ENCODE data around the gene TAOK1.
"Not testable (repeated sequence)": the region's sequence is repeated elsewhere in the genome, so short reads cannot be mapped to it uniquely, and the experiment has no call there.

The TAOK1 gene

DNA sequence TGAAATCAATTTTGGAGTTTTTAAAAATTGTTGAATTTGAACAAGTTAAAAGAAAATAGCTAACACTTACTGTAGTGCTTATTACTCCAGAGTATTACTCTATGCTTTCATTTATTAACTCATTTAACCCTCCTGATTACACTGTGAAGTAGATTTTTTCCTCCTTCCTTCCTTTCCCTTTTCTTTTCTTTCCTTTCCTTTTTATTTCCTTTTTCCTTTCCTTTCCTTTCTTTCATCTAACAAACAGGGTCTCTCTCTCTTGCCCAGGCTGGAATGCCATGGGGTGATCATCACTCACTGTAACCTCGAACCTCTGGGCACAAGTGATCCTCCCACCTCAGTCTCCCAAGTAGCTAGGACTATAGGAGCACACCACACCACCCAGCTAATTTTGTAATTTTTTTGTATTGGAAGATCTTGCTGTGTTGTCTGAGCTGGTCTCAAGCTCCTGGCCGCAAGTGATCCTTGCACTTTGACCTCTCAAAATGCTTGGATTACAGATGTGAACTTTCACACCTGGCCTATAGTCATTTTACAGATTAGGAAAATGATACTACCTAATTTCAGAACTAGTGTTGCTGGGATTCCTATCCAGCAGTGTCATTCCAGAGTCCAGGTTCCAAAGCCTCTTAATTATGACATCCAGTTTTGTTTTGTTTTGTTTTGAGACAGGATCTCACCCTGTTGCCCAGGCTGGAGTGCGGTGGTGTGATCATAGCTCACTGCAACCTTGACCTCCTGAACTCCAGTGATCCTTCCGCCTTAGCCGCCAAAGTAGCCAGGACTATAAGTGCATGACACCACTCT, 59.9 kb downstream of the TAOK1 start:
- no peak for DNase-seq

- DNase-seq, result no peak
Measured at GRCh38 chr17:29451121-29451742, 61.1 kb downstream of the TAOK1 start.

- no peak for DNase-seq
Measured at GRCh38 chr17:29458066-29458465, 67.9 kb downstream of the TAOK1 start.

DNA sequence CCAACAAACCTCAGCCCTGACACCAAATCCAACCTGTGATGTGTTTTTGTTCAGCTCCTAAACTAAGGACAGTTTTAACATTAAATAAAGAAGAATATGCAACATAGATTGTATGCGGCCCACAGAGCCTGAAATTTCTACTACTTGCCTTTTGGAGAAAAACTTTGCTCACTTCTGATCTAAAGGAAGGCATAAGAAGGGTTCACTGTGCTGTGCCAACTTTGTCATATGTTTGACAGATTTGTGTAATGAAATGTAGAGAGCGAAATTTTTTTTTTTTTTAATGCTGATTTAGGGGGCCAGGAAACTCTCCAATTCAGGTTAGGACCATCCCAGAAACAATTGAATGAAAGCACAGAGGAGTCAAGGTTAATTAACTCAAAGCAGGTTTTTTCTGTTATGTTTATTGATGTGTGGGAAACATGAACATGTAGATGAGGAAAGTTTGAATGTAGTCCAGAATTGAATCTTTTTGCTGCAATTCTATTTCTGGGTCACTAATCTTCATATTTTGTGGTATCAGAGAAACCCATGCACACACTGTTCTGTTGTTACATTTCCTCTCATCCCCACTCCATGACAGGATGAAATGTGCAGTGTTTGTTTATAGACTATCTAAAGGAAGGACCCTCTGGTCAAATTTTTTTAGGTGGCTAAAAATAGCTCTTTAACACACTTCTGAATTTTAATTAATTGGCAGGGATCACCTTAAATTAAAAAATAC, 71.5 kb downstream of the TAOK1 start:
- DNase-seq, result no peak

DNA sequence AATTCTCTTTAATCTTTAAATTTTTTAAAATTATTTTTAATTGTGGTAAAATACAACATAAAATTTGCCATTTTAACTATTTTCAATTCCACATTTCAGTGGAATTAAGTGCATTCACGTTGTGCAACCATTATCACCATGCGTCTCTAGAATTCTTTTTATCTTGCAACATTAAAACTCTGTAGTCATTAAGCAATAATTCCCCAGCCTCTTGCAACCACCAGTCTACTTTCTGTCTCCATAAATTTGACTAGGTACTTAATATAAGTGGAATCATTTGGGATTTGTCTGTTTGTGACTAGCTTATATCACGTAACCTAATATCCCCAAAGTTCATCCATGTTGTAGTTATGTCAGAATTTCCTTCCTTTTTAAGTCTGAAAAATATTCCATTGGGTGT, 79.1 kb downstream of the TAOK1 start:
- DNase-seq, result no peak

DNA sequence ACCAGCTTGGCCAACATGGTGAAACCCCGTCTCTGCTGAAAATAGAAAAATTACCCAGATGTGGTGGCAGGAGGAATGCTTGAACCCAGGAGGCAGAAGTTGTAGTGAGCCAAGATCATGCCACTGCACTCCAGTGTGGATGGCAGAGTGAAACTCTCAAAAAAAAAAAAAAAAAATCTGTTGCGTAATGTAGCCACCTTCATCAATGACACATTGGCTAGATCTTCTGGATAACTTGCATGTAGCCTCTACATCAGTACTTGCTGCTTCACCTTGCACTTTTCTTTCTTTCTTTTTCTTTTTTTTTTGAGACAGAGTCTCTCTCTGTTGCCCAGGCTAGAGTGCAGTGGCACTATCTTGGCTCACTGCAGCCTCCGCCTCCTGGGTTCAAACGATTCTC, 83.3 kb downstream of the TAOK1 start:
- DNase-seq, result not testable (repeated sequence)

DNA sequence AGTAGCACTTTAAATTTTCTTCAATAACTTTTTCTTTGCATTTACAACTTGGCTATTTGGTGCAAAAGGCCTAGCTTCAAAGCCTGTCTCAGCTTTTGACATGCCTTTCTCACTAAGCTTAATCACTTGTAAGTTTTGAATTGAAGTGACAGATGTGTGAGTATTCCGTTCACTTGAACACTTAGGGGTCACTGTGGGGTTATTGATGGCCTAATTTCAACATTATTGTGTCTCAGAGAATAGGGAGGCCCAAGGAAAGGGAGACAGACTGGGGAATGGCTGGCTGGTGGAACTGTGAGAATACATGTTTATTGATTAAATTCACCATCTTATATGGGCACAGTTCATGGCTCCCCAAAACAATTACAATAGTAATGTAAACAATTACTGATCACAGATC, 84.1 kb downstream of the TAOK1 start:
- DNase-seq, result no peak

GRCh38 chr17:29475891-29476290, 85.7 kb downstream of the TAOK1 start:
- no peak for DNase-seq

DNA sequence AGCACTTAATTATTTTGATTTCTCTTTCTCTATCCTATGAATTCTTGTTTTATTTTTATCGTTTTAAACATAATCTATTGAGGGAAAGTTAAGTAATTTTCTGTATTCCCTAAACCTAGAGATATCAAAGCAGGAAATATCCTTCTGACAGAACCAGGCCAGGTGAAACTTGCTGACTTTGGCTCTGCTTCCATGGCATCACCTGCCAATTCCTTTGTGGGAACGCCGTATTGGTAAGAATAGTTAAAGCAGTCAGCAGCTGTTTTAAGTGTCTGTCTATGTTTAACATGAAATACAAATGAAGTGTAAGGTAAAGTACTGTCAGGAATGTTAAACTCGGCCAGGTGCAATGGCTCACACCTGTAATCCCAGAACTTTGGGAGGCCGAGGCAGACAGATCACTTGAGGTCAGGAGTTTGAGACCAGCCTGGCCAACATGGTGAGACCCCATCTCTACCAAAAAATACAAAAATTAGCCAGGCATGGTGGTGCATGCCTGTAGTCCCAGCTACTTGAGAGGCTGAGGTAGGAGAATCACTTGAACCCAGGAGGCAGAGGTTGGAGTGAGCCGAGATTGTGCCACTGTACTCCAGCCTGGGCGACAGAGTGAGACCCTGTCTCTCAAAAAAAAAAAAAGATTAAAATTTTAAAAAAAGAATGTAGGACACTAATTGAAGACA, 90.2 kb downstream of the TAOK1 start:
- not testable (repeated sequence) for DNase-seq

DNA sequence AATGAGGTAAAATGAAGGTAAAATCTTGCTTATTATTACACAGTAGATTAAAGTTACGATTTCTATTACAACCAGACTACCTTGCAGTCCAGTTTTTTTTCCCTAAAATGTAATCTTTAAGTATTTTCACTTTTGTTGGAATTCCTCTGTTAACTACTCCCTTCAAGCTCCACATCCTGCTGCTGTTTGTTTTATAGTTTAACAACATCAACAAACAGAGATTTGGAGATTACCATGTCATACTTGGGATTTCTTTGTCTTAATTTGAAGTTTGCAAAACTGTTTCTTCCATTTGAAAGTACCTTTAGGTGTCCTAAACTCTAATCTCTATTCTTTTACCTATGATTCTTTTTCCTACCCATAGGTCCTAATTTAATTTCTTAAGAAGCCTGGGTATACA, 93.3 kb downstream of the TAOK1 start:
- no peak for DNase-seq

- DNase-seq, result no peak
Measured at GRCh38 chr17:29495011-29495410, 104.8 kb downstream of the TAOK1 start.

- DNase-seq, result no peak
Measured at GRCh38 chr17:29504711-29505110, 114.5 kb downstream of the TAOK1 start.

DNA sequence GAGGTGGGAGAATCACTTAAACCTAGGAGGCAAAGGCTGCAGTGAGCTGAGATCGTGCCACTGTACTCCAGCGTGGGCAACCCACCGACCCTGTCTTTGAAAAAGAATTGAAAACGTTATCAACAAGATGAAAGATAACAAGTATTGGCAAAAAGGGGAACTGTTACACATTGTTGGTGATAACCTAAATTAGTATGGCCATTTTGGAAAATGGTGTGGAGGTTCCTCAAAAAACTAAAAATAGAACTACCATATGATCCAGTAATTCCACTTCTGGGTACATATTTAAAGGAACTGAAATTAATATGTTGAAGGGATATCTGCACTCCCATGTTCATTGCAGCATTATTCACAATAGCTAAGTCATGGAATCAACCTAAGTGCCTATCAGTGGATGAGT, 115.7 kb downstream of the TAOK1 start:
- no peak for DNase-seq

- DNase-seq, result no peak
Measured at GRCh38 chr17:29510953-29511352, 120.8 kb downstream of the TAOK1 start.

DNA sequence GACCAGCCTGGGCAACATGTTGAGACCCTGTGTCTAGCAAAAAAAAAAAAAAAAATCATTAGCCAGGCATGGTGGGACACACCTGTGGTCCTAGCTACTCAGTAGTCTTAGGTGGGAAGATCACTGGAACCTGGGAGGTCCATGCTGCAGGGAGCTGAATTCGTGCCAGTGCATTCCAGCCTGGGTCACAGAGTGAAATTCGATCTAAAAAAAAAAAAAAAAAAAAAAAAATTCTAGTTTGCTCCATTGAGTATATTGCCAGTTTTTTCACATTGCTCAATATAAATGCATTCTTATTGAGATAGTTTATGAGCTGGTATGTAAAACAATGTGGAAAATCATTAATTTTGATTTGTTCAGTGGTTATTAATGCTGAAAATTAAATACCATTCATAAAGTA, 124.6 kb downstream of the TAOK1 start:
- no peak for DNase-seq

DNA sequence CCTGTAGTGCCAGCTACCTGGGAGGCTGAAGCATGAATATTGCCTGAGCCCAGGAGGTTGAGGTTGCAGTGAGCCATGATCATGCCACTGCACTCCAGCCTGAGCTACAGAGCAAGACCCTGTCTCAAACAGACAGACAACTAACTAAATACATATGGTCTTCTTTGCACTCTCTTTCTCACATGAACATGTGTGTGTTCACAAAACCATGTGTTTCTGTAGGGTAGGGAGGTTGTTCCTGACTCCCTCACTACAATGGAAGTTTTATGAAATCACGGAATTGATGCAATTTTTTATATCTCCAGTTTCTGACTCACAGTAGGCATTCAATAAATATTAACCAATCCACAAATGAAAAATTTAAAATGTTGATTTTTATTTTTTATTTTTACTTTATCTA, 128.2 kb downstream of the TAOK1 start:
- no peak for DNase-seq

DNA sequence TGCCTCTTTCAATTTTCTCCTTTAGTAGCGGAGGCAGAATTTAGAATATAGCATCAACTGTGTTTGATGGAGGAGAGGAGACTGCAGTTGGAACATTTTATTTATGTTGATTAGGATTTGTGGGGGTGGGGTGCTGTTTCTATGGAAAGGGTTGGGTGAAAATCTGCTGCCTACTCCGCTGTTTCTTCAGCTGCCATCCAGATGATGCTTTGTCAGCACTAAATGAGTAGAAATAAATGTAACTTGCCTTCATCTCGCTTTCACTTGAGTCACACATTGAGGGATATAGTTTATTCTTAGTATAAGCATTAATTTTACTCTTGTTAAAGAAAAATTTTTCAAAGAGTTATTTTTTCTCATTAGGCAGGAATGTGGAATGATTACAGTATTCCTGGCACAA, 134.5 kb downstream of the TAOK1 start:
- DNase-seq, result no peak

- no peak for DNase-seq
Measured at GRCh38 chr17:29526322-29526721, 136.2 kb downstream of the TAOK1 start.

- DNase-seq, result no peak
Measured at GRCh38 chr17:29533976-29534375, 143.8 kb downstream of the TAOK1 start.

DNA sequence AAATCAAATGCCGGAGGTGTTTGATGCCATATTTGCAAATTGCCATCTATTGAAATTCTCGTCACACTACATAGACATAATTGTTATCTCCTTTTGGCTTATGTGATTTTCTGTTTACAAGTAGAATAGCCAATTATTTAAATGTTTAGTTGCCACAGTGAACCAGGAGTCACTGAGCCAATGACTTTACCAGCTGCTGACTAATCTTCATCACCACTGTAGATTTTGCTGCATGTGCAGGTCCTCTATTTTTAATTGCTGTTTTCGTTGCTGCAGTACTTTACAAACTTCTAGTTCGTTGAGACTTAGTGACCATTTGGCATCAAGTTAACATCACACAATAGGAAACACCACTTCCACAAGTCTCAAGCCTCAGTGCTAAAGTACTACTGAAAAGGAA, 153.9 kb downstream of the TAOK1 start:
- no peak for DNase-seq

DNA sequence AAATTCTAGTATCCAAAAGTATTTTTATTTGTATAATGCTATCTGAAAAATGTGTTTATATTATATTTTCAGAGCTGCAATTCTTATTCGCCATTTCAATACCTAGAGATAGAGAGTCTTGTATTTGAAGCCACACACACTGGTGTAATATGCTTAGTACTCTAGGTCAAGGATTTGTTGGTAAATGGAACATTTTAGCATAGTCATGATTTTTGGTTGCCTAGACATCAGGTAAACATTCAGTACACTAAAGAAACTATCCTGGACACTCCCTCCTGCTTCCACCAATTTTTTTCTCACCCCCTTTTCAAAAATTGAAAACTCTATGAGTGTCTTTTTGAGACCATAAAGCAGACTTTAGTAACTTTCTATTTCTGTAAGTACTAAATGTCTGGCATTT, 155.9 kb downstream of the TAOK1 start:
- no peak for DNase-seq

- no peak for DNase-seq
Measured at GRCh38 chr17:29546830-29547229, 156.7 kb downstream of the TAOK1 start.

GRCh38 chr17:29549177-29549923, 159.2 kb downstream of the TAOK1 start:
- DNase-seq, result no peak

Measured in activated effector memory CD4-positive, alpha-beta T cell treated with anti-CD3 and anti-CD28 coated beads, Interleukin-2, amount 50 U/mL, for 16 hours (primary cell).